HG02840 (cell line): ENCODE data around the gene PLEKHA4.
"Not testable (repeated sequence)": the region's sequence is repeated elsewhere in the genome, so short reads cannot be mapped to it uniquely, and the experiment has no call there.

ENCODE experiments used
- ATAC-seq: cut with Tn5 transposase; IDR thresholded peaks from one replicate; pipeline ENCODE4 v1.9.1; 2021; ENCODE audit warnings: mild to moderate bottlenecking, moderate library complexity, moderate number of reproducible peaks; ENCODE audit not compliant: unreplicated experiment, low FRiP score

PLEKHA4 gene

GRCh38 chr19:48867123-48867745 is 1.2 kb downstream of the PLEKHA4 start:
- no peak for ATAC-seq

DNA sequence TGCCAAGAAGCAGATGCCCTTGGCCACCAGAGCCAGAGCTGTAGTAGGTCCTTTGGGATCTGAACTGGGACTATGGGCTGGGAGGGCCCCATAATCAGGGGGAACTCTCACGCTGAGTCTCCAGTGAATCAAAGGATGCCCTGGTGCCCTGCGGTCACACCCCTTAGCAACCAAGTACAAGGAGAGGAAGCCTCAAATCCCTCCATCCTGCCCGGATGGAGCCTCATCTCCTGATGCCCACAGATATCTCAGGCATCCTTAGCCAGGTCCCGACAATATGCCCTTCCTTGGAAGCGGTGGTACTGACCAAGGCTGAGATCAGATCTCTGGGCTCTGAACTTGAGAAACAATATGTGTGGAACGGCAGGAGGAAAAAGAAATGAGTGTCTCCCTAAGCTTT is 1.7 kb downstream of the PLEKHA4 start:
- no peak for ATAC-seq

- ATAC-seq: no peak
Observed at GRCh38 chr19:48862827-48863226, 5.6 kb downstream of the PLEKHA4 start.

DNA sequence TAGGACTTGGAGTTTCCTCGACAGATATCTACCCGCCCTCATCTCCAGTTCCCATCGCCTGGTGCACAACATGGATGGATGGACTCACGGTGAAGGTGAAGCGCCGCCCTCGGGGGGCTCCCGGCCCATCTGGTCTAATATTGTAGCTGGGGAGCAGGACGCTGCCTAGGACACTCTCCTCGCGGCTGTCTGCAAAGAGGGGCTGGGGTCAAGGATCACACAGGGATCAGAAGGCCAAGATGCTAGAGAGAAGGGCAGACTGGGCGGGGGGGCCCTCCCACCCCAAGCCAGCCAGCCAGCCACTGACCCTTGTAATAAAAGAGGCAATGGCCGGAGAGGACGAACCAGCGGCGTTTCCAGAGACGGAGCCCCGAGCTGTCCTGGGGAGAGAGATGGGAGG is 7.1 kb downstream of the PLEKHA4 start:
- ATAC-seq: no peak

- no peak for ATAC-seq
Observed at GRCh38 chr19:48859711-48860572, 8.5 kb downstream of the PLEKHA4 start.

DNA sequence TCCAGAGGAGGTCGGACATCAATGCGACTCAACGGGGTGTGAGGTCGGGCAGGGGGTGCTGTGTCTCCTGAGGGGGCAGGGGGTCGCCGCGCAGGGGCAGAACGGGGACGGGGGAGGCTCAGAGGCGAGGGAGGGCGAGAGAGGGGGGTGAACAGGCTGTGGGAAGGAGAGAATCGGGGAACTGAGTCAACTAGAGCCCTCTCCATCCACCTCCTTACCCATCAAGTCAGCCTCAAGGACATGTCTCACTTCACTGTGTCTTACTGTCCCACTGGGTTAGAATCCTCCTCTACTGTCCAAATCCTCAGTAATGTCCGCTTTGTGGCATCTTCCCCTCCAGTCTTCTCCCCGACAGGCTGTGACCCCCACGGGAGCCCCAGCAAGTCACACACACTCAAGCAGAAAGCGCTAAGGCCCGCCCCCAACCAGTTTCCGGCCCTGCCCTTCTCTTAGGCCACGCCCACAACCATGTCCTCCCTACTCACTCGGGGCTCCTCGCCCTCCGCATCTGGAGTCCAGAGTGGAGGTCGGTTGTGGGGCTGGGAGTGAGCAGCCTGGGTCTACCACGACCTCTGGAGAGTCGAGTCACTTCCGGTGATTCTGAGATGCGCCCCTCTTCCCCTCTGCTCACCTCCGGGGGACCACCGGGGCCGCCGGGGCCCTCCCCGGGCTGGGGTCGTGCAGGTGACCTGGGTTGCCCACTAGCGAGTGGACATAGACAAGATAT is 9.3 kb downstream of the PLEKHA4 start:
- no peak for ATAC-seq

DNA sequence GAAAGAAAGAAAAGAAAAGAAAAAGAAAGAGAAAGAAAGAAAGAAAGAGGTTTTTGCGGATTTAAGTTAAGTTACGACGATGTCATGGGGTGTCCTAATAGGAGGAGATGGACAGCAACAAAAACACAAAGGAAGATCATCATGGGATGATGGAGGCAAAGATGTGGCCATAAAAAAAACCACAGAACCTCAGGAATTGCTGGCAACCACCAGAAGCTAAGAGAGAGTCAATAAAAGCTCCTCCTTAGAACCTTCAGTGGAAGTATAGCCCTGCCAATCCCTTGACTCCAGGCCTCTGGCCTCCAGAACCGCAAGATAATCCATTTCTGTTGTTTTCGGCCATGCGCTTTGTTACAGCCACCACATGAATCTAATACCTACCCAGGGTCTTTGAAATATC is 11.5 kb downstream of the PLEKHA4 start:
- ATAC-seq: no peak

- ATAC-seq: no peak
Observed at GRCh38 chr19:48854103-48854502, 14.3 kb downstream of the PLEKHA4 start.

DNA sequence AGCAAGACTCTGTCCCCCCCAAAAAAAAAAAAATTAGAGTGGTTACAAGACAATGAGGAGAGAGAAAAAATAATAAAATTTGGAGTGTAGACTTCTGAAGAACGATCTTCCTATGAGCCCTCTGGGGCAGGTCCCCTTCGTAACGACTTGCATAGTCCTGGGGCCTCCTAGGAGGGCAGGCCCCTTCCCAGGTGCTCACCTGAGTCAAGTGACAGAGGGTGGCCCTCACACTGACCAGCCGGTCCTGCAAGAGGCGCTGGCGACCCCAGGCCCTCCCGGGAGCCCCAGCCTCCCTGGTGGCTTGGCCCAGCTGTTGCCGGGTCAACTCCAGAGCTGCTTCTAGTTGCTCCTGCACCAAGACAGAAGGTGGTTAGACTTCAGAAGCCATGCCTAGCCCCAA is 14.9 kb downstream of the PLEKHA4 start:
- no peak for ATAC-seq

- no peak for ATAC-seq
Observed at GRCh38 chr19:48852292-48852691, 16.1 kb downstream of the PLEKHA4 start.

DNA sequence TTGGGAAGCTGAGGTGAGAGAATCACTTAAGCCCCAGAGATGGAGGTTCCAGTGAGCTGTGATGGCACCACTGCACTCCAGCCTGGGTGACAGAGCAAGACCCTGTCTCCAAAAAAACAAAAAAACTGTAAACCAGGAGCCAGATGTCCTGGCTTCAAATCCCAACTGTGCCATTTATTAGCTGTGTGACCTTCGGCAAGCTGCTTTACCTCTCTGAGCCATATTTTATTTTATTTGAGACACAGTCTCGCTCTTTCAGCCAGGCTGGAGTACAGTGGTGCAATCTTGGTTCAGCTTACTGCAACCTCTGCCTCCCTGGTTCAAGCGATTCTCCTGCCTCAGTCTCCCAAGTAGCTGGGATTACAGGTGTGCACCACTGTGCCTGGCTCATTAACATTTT is 21.8 kb downstream of the PLEKHA4 start:
- not testable (repeated sequence) for ATAC-seq

DNA sequence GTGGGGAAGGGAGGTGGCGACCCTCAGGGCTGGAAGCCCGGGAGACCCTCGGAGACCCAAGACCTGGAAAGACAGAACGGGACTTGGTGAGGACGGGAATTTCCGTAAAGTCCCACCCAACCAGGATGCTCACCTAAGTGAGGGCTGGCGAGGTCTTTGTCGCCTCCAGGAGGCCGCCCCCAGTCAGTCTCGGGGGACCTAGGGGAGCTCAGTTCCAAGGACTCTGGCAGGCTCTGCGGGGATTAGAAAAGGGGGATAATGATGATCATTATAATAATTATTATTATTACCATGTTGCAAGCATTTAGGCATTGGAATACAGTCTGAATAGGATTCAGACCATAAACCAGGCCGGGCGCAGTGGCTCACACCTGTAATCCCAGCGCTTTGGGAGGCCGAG is 23.0 kb downstream of the PLEKHA4 start:
- ATAC-seq: no peak

- ATAC-seq: no peak
Observed at GRCh38 chr19:48844472-48844871, 23.9 kb downstream of the PLEKHA4 start.

- ATAC-seq: no peak
Observed at GRCh38 chr19:48842789-48843162, 25.6 kb downstream of the PLEKHA4 start.

DNA sequence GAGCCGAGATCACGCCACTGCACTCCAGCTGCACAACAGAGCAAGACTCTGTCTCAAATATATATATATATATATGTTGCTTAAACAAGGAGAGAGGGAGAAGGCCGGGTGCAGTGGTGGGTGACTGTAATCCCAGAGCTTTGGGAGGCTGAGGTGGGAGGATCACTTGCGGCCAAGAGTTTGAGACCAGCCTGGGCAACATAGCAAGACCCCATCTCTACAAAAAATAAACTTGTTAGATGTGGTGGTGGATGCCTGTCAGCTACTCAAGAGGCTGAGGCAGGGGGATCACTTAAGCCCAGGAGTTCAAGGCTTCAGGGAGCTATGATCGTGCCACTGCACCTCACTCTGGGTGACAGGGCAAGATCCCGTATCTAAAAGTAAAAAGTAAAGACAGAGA is 26.8 kb downstream of the PLEKHA4 start:
- ATAC-seq: no peak

DNA sequence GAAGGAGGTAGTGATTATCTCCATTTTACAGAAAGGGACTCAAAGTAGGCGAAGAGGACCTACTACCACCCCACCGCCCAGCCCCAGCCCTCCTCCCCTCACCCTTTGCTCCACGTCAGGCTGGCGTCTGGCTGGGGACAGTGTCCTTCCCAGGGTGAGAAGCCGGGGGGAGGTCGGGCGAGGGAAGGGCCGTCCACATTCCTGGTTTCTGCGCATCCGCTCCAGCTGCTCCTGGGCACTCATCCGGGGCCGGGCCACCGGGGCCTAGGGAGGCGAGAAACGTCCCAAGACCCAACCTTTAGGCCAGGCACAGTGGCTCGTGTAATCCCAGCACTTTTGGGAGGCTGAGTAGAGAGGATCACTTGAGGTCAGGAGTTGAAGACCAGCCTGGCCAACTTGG is 27.4 kb downstream of the PLEKHA4 start:
- ATAC-seq: no peak

DNA sequence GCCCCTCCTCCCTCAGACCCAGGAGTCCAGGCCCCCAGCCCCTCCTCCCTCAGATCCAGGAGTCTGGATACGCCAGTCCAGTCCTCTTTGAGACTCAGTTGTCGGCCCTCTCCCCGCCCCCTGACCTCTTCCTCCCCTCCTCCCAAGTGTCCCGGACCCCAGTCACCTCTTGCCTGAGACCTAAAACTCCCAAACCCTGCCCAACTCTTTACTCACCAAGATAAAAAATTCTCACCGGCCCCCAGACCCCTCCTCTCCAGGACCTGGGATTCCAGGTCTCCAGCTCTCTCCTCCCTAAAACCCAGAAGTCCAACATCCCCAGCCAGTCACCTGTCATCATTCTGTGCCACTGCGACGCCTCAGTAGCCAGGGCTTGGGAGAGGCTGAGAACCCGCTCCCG is 30.7 kb downstream of the PLEKHA4 start:
- ATAC-seq: no peak

DNA sequence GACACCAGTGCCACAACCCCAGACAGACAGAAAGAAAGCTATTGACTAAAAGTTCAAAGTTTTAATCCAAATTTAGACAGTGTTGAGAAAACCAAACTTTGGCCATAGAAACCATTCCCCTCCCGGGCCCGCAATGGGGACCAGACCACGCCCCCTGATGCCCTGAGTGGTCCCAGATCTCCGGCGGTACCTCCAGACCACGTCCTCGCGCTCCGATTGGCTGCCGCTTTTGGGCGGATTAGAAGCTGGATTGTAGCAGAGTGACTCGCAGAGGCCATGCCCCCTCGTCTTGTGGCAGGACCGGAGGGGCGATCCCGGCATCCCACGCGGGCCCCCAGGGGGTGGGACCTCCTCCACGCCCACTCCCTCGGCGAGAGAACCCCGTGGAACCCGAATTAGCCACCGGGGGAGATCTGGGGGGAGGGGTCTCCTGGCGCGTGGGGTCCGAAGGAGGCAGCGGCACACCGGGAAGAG is 31.3 kb downstream of the PLEKHA4 start:
- no peak for ATAC-seq

DNA sequence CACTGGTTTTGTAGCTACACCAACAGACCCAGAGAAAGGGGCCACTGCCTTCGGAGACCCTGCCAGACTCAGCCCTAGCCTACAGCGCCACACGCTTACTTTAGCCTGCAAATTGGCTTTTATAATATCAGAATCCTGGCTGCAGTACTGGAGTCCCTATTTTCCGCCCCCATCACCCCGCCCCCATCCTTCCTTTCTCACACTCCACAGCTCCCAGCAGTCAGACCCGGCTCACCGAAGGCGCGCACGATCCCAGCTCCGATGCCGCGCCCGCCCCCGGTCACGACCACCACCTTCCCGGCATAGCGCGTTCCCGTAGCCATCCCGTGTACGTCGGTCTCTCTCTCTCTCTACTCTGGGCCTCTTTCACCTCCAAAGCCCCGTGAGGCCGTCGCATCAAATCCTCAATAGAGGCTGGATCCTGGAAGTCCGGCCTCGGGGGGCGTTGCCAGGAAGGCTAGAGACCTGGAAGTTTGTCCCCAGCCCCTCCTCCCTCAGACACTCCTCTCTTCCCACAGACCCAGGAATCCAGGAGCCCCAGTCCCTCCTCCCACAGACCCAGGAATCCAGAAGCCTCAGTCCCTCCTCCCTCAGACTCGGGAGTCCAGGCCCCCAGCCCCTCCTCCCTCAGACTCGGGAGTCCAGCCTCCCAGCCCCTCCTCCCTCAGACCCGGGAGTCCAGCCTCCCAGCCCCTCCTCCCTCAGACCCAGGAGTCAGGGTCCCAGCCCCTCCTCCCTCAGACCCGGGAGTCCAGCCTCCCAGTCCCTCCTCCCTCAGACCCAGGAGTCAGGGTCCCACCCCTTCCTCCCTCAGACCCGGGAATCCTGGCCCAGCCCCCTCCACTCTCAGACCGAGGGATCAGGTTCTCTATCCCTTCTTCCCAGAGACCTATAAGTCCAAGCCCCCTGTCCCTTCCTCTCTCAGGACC is 32.1 kb downstream of the PLEKHA4 start, which contains the start of gene HSD17B14:
Gene HSD17B14, minus strand, starts transcription at position 403 of the 929 bp plus-strand sequence. Its CDS starts 80 bp downstream, at position 323.
- no peak for ATAC-seq

GRCh38 chr19:48835734-48836088 is 32.7 kb downstream of the PLEKHA4 start:
- peak; percentile 56 for ATAC-seq
